Measurements from ENCODE around the gene IL12RB1.

The IL12RB1 gene

GRCh38 chr19:18058208-18059009 lies 28.3 kb downstream of the IL12RB1 start:
- H3K4me2 ChIP-seq (ENCODE audit: low read length), result peak overlapping the region; percentile 77
- H4K20me1 ChIP-seq (ENCODE audit: insufficient read depth, low read length), result no peaks in the 10 kb centered on the region
- peak overlapping the region; percentile 78; the same call in 1 of the 2 replicates for H2AFZ ChIP-seq (ENCODE audit: low read depth, low read length)
- TF ChIP-seq CTCF (IDR thresholded peaks at IDR 0.05; ENCODE audit: low read depth, low read length), result peak; percentile 98
- TF ChIP-seq EZH2phosphoT487 (IDR thresholded peaks at IDR 0.05; ENCODE audit: low read depth), result no peak
- peaks cover 10% of the 10 kb centered on the region for H3K4me1 ChIP-seq (ENCODE audit: low read length)
- H3K4me3 ChIP-seq (ENCODE audit: low read length), result peak overlapping the region; percentile 62
- H3K9ac ChIP-seq (ENCODE audit: low read length), result peak overlapping the region; percentile 54
- H3K79me2 ChIP-seq (ENCODE audit: low read length), result no peaks in the 10 kb centered on the region
- peak overlapping the region; percentile 36; the same call in 1 of the 2 replicates for H3K27ac ChIP-seq (ENCODE audit: low read length)
- no peaks in the 10 kb centered on the region for H3K36me3 ChIP-seq (replicated peaks; ENCODE audit: low read depth, low read length)
- no peaks in the 10 kb centered on the region for H3K27me3 ChIP-seq (ENCODE audit: low read depth, low read length)
- H3K9me3 ChIP-seq (ENCODE audit: insufficient read depth, low read length), result no peaks in the 10 kb centered on the region

- H3K27ac ChIP-seq (ENCODE audit: low read length), result no peak overlapping the region
- no peak overlapping the region for H3K4me3 ChIP-seq (ENCODE audit: low read length)
- H3K4me2 ChIP-seq (ENCODE audit: low read length), result 0 out of 2 replicates have a peak overlapping the region, but pooled peaks have one; percentile 77
These were observed 29.2 kb downstream of the IL12RB1 start for GRCh38 chr19:18057557-18057956.

GRCh38 chr19:18055967-18056366 lies 30.8 kb downstream of the IL12RB1 start:
- Histone ChIP-seq H4K20me1 (ENCODE audit: insufficient read depth, low read length) (no peaks in the 10 kb centered on the region), H3K4me3 (ENCODE audit: low read length) (no peak overlapping the region), H3K9ac (ENCODE audit: low read length) (no peak overlapping the region), H3K9me3 (ENCODE audit: insufficient read depth, low read length) (no peaks in the 10 kb centered on the region), H3K36me3 (replicated peaks; ENCODE audit: low read depth, low read length) (no peaks in the 10 kb centered on the region), H3K27me3 (ENCODE audit: low read depth, low read length) (no peaks in the 10 kb centered on the region), H3K4me1 (ENCODE audit: low read length) (peaks cover 10% of the 10 kb centered on the region), H3K27ac (ENCODE audit: low read length) (no peak overlapping the region), H3K79me2 (ENCODE audit: low read length) (no peaks in the 10 kb centered on the region), H3K4me2 (ENCODE audit: low read length) (no peak overlapping the region), H2AFZ (ENCODE audit: low read depth, low read length) (no peak overlapping the region)
- no peak for TF ChIP-seq CTCF (IDR thresholded peaks at IDR 0.05; ENCODE audit: low read depth, low read length)
- TF ChIP-seq EZH2phosphoT487 (IDR thresholded peaks at IDR 0.05; ENCODE audit: low read depth), result no peak

More at GRCh38 chr19:18057557-18057956, 29.2 kb downstream of the IL12RB1 start:
- H2AFZ ChIP-seq (ENCODE audit: low read depth, low read length), result no peak overlapping the region
- no peaks in the 10 kb centered on the region for H4K20me1 ChIP-seq (ENCODE audit: insufficient read depth, low read length)
- H3K79me2 ChIP-seq (ENCODE audit: low read length), result no peaks in the 10 kb centered on the region
- no peaks in the 10 kb centered on the region for H3K27me3 ChIP-seq (ENCODE audit: low read depth, low read length)
- TF ChIP-seq EZH2phosphoT487 (IDR thresholded peaks at IDR 0.05; ENCODE audit: low read depth) (no peak), CTCF (IDR thresholded peaks at IDR 0.05; ENCODE audit: low read depth, low read length) (no peak)
- H3K9me3 ChIP-seq (ENCODE audit: insufficient read depth, low read length), result no peaks in the 10 kb centered on the region
- H3K9ac ChIP-seq (ENCODE audit: low read length), result no peak overlapping the region
- H3K36me3 ChIP-seq (replicated peaks; ENCODE audit: low read depth, low read length), result no peaks in the 10 kb centered on the region
- peaks cover 10% of the 10 kb centered on the region for H3K4me1 ChIP-seq (ENCODE audit: low read length)

- no peak overlapping the region for H3K9ac ChIP-seq (ENCODE audit: low read length)
- no peaks in the 10 kb centered on the region for H3K27me3 ChIP-seq (ENCODE audit: low read depth, low read length)
- H2AFZ ChIP-seq (ENCODE audit: low read depth, low read length), result no peak overlapping the region
- no peak overlapping the region for H3K27ac ChIP-seq (ENCODE audit: low read length)
- H3K4me1 ChIP-seq (ENCODE audit: low read length), result peaks cover 8% of the 10 kb centered on the region
- H3K9me3 ChIP-seq (ENCODE audit: insufficient read depth, low read length), result no peaks in the 10 kb centered on the region
- no peak overlapping the region for H3K4me3 ChIP-seq (ENCODE audit: low read length)
- no peak overlapping the region for H3K4me2 ChIP-seq (ENCODE audit: low read length)
- TF ChIP-seq EZH2phosphoT487 (IDR thresholded peaks at IDR 0.05; ENCODE audit: low read depth) (no peak), CTCF (IDR thresholded peaks at IDR 0.05; ENCODE audit: low read depth, low read length) (no peak)
- H3K36me3 ChIP-seq (replicated peaks; ENCODE audit: low read depth, low read length), result no peaks in the 10 kb centered on the region
- no peaks in the 10 kb centered on the region for H3K79me2 ChIP-seq (ENCODE audit: low read length)
- H4K20me1 ChIP-seq (ENCODE audit: insufficient read depth, low read length), result no peaks in the 10 kb centered on the region
These were observed 33.0 kb downstream of the IL12RB1 start for GRCh38 chr19:18053576-18054219.

Measured in OCI-LY3 (cell line).